GM10266 (cell line): ENCODE measurements around the gene CLDN19.

Experiments
- DNase-seq: peaks from one replicate; pipeline ENCODE4 v3.0.0; 2012; ENCODE audit errors: extremely low spot score
- TF ChIP-seq, protein P1 (sequence below): IDR thresholded peaks from 2 replicates; pipeline ENCODE4 v1.5.1; 2012; ENCODE audit warnings: mild to moderate bottlenecking, low read depth; ENCODE audit not compliant: control insufficient read depth, insufficient read depth; ENCODE audit errors: missing control alignments

CLDN19 gene

DNA sequence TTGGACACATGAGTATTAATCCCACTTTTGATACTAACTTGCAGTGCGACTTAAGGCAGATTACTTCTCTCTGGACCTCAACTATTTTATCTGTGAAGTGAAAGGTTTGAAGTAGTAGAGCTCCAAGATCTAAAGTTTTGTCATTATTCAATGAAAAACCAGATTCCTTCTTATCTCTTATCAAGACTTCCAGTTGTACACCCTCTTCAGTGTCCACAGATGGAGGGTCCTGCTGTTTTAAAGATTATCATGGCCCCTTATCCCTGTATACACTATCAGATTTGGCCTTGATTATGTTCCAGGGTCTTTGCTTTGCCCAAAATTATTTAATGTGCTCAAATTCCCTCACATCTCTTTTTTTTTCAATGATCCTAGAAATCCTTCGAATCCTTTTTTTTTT is 28.1 kb upstream of the CLDN19 start:
- TF ChIP-seq, protein P1, sequence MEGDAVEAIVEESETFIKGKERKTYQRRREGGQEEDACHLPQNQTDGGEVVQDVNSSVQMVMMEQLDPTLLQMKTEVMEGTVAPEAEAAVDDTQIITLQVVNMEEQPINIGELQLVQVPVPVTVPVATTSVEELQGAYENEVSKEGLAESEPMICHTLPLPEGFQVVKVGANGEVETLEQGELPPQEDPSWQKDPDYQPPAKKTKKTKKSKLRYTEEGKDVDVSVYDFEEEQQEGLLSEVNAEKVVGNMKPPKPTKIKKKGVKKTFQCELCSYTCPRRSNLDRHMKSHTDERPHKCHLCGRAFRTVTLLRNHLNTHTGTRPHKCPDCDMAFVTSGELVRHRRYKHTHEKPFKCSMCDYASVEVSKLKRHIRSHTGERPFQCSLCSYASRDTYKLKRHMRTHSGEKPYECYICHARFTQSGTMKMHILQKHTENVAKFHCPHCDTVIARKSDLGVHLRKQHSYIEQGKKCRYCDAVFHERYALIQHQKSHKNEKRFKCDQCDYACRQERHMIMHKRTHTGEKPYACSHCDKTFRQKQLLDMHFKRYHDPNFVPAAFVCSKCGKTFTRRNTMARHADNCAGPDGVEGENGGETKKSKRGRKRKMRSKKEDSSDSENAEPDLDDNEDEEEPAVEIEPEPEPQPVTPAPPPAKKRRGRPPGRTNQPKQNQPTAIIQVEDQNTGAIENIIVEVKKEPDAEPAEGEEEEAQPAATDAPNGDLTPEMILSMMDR, result no peak
- DNase-seq, result no peak

DNA sequence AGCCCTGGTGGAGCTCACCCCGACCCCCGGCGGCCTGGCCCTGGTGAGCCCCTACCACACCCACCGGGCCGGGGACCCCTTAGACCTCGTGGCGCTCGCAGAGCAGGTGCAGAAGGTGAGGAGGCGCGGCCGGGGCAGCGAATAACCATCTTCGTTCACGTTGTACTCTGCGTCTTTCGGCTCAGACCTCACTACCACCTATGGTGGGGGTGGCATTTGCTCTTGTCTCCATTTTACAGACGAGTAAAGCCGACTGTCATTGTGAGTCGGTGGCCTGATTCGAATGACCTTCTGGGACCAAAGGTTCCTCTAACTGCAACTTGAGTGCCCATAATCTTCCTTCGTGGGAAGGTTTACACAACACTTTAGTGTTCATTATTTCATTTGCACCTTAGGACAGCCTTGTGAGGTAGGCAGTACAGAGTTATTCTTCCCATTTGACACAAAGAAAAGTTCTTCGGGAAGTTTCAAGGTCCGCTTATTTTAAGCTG is 27.5 kb upstream of the CLDN19 start:
- TF ChIP-seq, protein P1, result no peak
- DNase-seq, result no peak

DNA sequence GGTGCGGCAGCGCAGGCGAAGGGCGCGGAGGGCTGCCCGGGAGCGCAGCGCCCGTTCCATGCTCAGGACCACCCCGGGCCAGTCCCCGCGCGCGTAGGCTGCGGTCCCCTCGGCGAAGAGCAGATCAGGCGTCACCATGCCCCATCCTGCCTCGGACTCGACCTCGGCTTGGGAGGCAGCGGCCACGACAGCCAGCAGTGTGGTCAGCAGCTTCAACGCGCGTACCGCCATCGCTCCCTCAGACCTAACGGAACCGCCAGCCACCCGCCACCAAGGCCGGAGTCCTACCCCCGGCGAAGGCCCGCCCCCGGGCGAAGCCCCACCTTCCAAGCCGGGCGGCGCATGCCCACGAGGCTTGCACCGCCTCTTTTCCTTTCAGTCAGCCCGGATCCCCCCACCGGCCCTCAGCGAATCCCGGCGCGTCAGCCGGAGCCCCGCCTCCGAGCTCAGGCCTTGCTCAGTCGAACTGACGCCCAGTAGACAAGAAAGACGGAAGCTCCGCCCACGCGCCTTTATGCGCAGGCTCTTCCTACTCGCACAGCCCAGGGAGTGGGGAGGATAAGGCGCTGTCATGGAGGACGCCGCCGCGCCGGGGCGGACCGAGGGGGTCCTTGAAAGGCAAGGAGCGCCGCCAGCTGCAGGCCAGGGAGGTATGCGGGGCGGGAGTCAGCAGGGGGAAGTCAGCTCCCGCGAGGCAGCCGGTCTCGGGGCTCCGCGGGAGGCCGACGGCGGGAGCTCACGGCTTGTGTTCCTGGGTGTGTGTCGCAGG is 26.9 kb upstream of the CLDN19 start, which contains the start of the genes C1orf50 and P3H1:
C1orf50 (plus strand) TSS at position 509 of the 769 bp plus-strand sequence; CDS start at position 572, 63 bp downstream.
P3H1 (minus strand) TSS at position 288 of the 769 bp plus-strand sequence; CDS start at position 231, 57 bp downstream.
- TF ChIP-seq, protein P1, result no peak
- DNase-seq, result peak; percentile 97

DNA sequence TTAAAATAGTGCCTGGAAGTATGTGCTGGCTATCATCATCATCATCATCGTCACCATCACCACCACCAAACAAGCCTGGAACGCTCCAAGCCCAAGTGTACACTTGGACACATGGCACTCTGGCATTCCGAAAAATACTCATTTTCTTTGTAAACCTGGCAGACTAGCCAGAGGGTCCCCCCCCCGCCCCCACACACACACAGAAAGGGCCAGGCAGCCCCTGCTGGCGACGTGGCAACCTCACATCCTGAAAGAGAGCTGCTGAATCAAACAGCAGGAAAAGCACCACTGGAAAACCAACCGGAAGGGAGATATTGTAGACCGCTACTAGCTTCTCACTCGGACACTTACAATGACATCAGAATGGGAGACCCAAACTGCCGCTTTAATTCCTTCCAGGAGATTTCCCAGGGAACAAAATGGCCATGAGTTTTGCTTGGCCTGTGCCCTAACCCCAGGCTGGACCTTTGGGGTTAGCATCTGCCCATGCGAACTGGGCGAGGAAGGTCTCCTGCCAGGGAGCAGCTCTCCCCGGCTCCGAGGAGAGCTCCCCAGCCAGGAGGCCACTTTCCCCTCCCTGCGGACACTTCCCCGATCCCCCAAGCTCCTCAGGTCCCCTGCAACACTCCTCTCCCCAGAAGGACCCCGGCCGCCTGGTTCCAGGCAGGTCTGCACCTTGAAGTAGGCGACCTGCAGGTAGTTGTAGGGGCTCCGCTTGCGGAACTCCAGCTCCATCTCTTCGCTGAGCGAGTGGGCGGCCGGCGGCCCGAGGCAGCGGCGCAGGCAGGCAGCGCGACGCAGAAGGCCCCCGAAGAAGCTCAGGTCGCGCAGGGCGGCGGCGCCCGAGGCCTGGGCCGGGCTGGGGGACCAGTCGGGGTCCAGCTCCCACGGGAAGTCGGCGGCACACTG is 26.1 kb upstream of the CLDN19 start:
- peak; percentile 53 for DNase-seq

DNA sequence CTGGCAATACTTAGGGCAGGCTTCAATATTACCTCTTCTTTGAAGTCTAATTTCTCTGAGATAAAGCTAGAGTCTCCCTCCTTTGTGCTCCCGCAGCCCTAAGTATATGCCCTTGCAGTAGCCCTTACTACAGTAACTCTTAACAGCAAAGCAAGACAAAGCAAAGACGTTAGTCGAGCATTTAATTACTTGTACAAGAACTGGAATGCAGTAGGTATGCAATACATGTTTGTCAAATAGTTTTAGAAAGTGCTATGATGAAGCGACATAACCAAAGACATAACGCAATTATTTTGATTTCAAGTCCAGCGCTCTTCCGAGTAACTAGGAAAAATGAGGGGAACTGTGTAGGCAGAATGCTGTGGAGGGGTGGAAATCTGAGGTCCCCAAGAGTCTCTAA is 25.2 kb upstream of the CLDN19 start:
- TF ChIP-seq, protein P1, result no peak
- DNase-seq, result no peak

More for the DNA sequence above, 26.1 kb upstream of the CLDN19 start:
- TF ChIP-seq, protein P1, result peak; percentile 44

DNA sequence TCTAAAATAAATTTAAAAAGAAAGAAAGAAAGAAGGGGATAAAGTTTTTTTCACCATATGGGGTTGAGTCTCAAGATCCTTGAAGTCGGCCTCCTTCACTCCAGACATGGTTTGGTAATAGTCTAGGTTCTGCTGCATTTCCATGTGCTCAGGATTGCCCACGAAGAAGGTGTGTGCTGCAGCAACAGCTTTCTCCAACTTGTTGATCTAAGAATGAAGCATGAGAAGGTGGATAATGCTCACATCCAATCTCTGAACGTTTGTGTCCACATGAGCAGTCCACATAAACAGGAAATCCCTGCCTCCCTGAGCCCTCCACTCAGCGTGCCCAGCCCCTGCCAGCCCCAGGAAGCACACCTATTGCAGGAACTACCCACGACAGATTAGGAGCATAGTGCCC is 22.2 kb upstream of the CLDN19 start:
- TF ChIP-seq, protein P1, result no peak
- no peak for DNase-seq

DNA sequence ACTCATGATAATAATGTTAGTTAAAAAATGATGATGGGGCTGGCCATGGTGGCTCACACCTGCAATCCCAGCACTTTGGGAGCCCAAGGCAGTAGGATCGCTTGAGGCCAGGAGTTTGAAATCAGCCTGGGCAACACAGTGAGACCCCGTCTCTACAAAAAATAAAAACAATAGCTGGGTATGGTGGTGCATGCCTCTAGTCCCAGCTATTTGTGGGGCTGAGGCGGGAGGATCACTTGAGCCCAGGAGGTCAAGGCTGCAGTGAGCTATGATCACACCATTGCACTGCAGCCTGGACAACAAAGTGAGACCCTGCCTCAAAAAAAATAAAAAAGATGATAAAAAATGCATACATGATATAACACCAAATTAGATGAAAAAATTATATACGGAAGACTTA is 21.5 kb upstream of the CLDN19 start:
- no peak for DNase-seq
- TF ChIP-seq, protein P1, result no peak
